ENCODE measurements around the gene C1QBP. TPM values are rescaled to one million over a fixed set of nuclear protein-coding genes. Genes with fewer than 3 reads are reported as not detected.
"Not testable (repeated sequence)": the region's sequence is repeated elsewhere in the genome, so short reads cannot be mapped to it uniquely, and the experiment has no call there.

Gene C1QBP
- total RNA-seq, 6 experiments from 2014 or later = 222 to 267 (median 235) TPM

DNA sequence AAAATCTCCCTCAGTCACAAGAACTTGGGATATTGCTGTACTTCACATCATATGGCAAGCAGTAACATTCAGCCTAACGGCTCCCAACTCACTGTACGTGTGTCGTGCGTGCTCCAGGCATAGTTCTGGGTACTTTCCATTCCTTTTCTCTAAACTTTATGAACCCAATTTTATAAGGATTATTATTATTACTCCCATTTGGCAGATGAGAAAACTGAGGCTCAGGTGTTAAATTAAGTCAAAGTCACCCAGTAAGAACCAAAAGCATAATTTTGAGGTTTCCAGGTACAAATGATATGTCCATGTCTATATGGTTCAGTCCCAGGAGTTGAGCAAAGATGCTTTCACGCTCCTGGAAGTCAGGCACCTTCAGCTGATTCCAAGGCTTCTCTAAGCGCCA lies 4.8 kb upstream of the C1QBP start:
- Mint-ChIP-seq H3K4me1 (ENCODE audit: low read depth) (peaks cover 14% of the 10 kb centered on the region), H3K9me3 (no peaks in the 10 kb centered on the region), H3K27me3 (ENCODE audit: insufficient read depth) (no peaks in the 10 kb centered on the region), H3K36me3 (ENCODE audit: low read depth) (peaks cover 29% of the 10 kb centered on the region), H3K4me3 (no peak overlapping the region), H3K27ac (no peak overlapping the region)
- no peak for DNase-seq
- no peak for TF ChIP-seq CTCF (IDR thresholded peaks at IDR 0.05)

DNA sequence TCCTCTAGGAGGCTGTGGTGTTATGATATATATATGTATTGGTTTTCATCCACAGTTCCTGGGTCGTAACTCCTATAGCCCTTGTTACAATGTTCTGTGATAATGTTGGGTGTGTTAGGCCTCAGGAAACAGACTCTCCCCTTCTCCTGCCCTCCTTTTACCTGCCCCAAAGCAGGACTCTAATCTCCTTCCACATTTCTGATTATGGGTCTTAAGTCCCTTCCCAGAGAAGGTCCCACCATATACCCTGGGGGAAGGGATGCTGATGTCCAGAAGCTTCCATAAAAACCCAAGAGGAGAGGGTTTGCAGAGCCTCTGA lies 450 bp upstream of the C1QBP start:
- Mint-ChIP-seq H3K9me3 (no peaks in the 10 kb centered on the region), H3K27ac (peak overlapping the region; percentile 85), H3K4me3 (peak overlapping the region; percentile 90), H3K27me3 (ENCODE audit: insufficient read depth) (no peaks in the 10 kb centered on the region), H3K36me3 (ENCODE audit: low read depth) (peaks cover 36% of the 10 kb centered on the region), H3K4me1 (ENCODE audit: low read depth) (peaks cover 45% of the 10 kb centered on the region)
- TF ChIP-seq CTCF (IDR thresholded peaks at IDR 0.05) = 0 out of 2 replicates have a peak, but pooled peaks have one; percentile 34
- no peak for DNase-seq

GRCh38 chr17:5437721-5438317 lies 1.1 kb downstream of the C1QBP start:
- Mint-ChIP-seq H3K4me3 (peak overlapping the region; percentile 90), H3K36me3 (ENCODE audit: low read depth) (peaks cover 45% of the 10 kb centered on the region), H3K27ac (peak overlapping the region; percentile 87), H3K4me1 (ENCODE audit: low read depth) (peaks cover 45% of the 10 kb centered on the region), H3K27me3 (ENCODE audit: insufficient read depth) (peaks cover 3% of the 10 kb centered on the region; the same call in 1 of the 2 replicates), H3K9me3 (no peaks in the 10 kb centered on the region)
- no peak for TF ChIP-seq CTCF (IDR thresholded peaks at IDR 0.05)
- DNase-seq = peak; percentile 84

- Mint-ChIP-seq H3K4me3 (peak overlapping the region; percentile 90; the same call in 1 of the 2 replicates), H3K36me3 (ENCODE audit: low read depth) (peaks cover 62% of the 10 kb centered on the region), H3K27ac (peak overlapping the region; percentile 68), H3K4me1 (ENCODE audit: low read depth) (peaks cover 39% of the 10 kb centered on the region)
- not testable (repeated sequence) for H3K27me3 Mint-ChIP-seq (ENCODE audit: insufficient read depth); H3K9me3 Mint-ChIP-seq
- DNase-seq = peak; percentile 40
These were observed 3.1 kb downstream of the C1QBP start for GRCh38 chr17:5435781-5436315.

GRCh38 chr17:5434984-5435383 lies 4.0 kb downstream of the C1QBP start:
- Mint-ChIP-seq H3K27ac (no peak overlapping the region; the same call in 1 of the 2 replicates), H3K4me3 (peak overlapping the region; percentile 26; the same call in 1 of the 2 replicates)
- no peak for DNase-seq

More at GRCh38 chr17:5434984-5435383, 4.0 kb downstream of the C1QBP start:
- Mint-ChIP-seq H3K27me3 (ENCODE audit: insufficient read depth) (peaks cover 5% of the 10 kb centered on the region; the same call in 1 of the 2 replicates), H3K4me1 (ENCODE audit: low read depth) (peaks cover 43% of the 10 kb centered on the region), H3K9me3 (no peaks in the 10 kb centered on the region), H3K36me3 (ENCODE audit: low read depth) (peaks cover 67% of the 10 kb centered on the region)
- TF ChIP-seq CTCF (IDR thresholded peaks at IDR 0.05) = no peak
